Cardiac fibroblast (primary cell): ENCODE data around the gene FRMD4A.

Source experiments
- DNase-seq, 2 donors: peaks; one replicate each; pipeline versions ENCODE4 v3.0.0 to v3.0.0-alpha.2; 2010; ENCODE audit warnings: low read depth in 2 of 2
- H3K4me3 ChIP-seq, 2 donors: replicated peaks in 1 of 2; 1 replicate in 1 of 2; 2 replicates in 1 of 2; pipeline ENCODE4 v1.5.1; 2011; ENCODE audit warnings: low read depth in 2 of 2, low read length in 2 of 2, mild to moderate bottlenecking in 2 of 2, moderate library complexity in 1 of 2
- TF ChIP-seq, protein P1 (sequence below): IDR thresholded peaks from one replicate; pipeline ENCODE4 v1.5.1; 2011; ENCODE audit warnings: low read depth, mild to moderate bottlenecking, low read length, inconsistent platforms

Gene FRMD4A

DNA sequence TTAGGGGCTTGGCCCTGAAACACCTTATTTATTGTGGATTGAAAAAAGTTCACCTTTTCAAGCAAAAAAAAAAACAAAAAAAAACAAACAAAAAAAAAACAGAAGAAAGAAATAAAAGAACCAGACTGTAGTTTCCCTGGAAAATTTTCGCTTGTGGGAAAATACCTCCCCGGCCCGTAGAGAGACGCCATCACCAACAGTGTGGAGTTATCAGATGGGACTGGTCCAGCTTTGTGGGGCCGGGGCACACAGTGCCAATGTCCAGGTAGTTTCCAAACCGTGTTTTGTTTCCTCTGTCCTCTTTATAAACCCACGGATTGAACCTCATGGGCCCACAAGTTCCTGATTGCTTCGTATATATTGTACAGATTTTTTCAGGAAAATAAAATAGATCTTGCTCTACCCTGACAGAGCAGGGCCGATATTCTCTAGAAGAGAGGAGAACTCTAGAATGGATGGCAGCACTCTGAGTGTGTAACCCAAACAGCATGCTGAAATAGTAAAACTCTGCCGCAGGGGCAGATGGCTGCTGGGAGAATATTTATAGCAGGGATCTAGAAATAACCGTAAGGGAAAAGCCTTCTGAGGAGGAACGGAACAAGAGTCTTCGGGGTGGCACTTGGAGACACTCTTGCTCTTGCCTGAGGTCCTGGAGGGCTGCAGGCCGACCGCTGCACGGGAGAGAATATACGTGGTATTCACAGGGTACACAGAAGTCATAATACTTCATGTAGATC is 241.0 kb downstream of the FRMD4A start:
- DNase-seq, result no peak
- TF ChIP-seq, protein P1, sequence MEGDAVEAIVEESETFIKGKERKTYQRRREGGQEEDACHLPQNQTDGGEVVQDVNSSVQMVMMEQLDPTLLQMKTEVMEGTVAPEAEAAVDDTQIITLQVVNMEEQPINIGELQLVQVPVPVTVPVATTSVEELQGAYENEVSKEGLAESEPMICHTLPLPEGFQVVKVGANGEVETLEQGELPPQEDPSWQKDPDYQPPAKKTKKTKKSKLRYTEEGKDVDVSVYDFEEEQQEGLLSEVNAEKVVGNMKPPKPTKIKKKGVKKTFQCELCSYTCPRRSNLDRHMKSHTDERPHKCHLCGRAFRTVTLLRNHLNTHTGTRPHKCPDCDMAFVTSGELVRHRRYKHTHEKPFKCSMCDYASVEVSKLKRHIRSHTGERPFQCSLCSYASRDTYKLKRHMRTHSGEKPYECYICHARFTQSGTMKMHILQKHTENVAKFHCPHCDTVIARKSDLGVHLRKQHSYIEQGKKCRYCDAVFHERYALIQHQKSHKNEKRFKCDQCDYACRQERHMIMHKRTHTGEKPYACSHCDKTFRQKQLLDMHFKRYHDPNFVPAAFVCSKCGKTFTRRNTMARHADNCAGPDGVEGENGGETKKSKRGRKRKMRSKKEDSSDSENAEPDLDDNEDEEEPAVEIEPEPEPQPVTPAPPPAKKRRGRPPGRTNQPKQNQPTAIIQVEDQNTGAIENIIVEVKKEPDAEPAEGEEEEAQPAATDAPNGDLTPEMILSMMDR, result no peak
- no peak overlapping the region for H3K4me3 ChIP-seq

DNA sequence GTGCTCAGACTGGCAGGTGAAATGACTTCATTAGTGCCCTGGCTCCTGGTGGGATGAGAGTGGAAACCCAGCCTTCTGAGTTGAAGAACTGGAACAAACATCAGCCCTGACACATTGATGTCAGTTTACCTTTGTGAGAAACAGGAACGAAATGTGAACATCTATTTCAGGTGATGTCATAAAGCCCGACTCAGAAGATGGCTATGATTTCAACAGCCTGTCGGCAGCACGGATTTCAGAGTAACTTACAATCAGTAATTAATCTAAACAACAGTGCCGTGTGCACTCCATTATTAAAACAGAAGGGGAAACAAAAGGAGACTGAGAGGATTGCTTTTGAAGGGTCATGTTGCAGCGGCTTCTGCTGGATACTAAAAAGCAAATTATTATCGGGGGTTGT is 243.2 kb downstream of the FRMD4A start:
- no peak for DNase-seq
- TF ChIP-seq, protein P1, result no peak

DNA sequence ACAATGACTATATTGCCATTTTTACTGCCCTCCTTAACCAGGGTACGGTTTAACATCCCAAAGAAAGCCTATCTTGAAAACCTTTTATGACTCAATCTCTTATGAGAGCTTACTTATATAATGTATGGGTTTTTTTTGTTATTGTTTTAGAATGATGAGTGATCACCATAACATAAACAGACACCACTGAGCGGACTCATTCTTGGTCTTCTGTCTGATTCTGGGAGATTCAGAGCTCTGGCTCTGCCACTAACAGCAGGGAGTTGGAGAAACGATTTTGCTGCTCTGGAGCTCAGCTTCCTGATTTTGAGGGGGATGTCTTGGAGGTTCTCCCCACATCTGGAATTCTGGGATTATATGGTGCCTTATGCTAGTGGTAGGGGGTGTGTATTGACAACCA is 244.1 kb downstream of the FRMD4A start:
- peak in 1 of 2 donors; percentile 55 for DNase-seq

More for the DNA sequence above, 243.2 kb downstream of the FRMD4A start:
- H3K4me3 ChIP-seq, result no peak overlapping the region

DNA sequence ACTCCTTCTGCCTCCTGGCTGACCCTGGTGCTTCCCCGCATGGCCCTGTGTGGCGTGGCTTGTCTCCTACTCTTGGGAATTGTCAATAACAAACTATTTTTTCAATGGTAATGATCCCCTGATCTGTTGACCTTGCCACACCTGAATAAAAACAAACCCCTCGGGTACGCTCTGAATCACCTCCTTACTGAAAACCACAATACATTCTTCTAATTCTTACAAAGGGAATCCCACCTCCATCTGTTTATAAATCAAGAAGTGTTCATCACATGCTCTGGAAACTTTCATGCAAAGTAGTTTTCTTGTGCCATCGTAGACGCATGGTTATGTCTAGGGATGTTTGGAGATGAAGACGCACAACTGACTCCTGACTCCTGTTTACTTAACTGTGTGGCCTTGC is 245.8 kb downstream of the FRMD4A start:
- no peak overlapping the region for H3K4me3 ChIP-seq
- TF ChIP-seq, protein P1, result no peak
- peak in 1 of 2 donors; percentile 68 for DNase-seq

More for the DNA sequence above, 244.1 kb downstream of the FRMD4A start:
- TF ChIP-seq, protein P1, result no peak
- no peak overlapping the region for H3K4me3 ChIP-seq

DNA sequence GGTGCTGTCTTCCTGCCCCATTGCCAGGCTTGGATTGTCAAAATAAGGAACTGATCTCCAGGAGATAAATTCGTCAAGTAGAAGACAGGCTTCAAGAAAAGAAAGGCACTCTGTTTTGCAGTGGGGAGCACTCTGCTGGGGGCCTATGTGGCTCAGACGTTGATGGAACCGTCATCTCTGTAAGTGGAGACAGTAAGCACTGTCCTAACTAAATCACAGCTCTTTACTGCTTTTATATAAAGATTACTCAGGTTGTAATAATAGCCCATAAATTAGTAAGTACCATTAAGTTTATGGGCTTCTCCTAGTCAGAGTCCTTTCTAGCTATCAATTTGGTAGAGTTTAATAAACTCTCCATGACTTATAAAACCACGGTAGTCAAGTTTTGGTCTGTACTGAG is 249.9 kb downstream of the FRMD4A start:
- no peak for DNase-seq
- TF ChIP-seq, protein P1, result no peak
- no peak overlapping the region for H3K4me3 ChIP-seq

DNA sequence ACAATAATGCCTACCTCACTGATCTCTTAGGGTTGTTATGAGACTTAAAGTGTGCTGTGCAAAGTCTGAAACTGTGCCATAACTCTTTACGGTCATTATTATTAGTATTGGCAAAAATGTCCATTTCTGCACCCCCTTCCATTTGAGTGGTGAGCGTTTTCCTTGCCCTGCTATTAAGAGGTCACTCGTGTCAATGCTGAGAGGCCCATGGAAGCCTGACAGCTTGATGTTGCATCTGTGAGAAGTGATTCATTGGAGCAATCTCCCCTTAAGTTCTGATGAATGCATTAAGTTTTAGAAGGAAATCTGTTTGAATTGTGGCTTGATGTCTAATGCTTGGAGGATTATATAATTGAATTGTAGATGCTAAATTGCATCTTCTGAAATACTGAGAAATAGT is 253.3 kb downstream of the FRMD4A start:
- H3K4me3 ChIP-seq, result no peak overlapping the region
- DNase-seq, result no peak
- TF ChIP-seq, protein P1, result no peak
